SU-DHL-6 (cell line): Measurements from ENCODE around the gene FSHR.

Experiments used
- H2AFZ ChIP-seq: fragments of 200-600 bp; sonication (generic); 2 replicates; pipeline ENCODE4 v1.6.1; 2014; ENCODE audit warnings: low read depth, mild to moderate bottlenecking, moderate library complexity, mixed read lengths, antibody characterized with exemption, low read length; ENCODE audit not compliant: severe bottlenecking
- H3F3A ChIP-seq: fragments of 200-600 bp; shearing (Covaris generic); 2 replicates; pipeline ENCODE4 v1.6.0; 2016; ENCODE audit warnings: antibody characterized with exemption, mild to moderate bottlenecking; ENCODE audit not compliant: insufficient read depth
- H3K27ac ChIP-seq: fragments of 200-600 bp; sonication (generic); 2 replicates; pipeline ENCODE4 v1.5.1; 2016; ENCODE audit warnings: low read depth, mild to moderate bottlenecking, low read length, moderate library complexity, mixed read lengths
- H3K27me3 ChIP-seq: fragments of 200-600 bp; sonication (generic), shearing (Covaris generic); 2 replicates; pipeline ENCODE4 v1.6.0; 2014; ENCODE audit warnings: mild to moderate bottlenecking, low read length
- H3K36me3 ChIP-seq: fragments of 200-600 bp; sonication (generic); 2 replicates; pipeline ENCODE4 v1.6.1; 2014; ENCODE audit warnings: mild to moderate bottlenecking, low read length, mixed read lengths
- H3K4me2 ChIP-seq: fragments of 300-600, 200-600 bp; shearing (Covaris generic), sonication (generic); 2 replicates; pipeline ENCODE4 v1.6.0; 2014; ENCODE audit warnings: low read length, low read depth, mild to moderate bottlenecking; ENCODE audit not compliant: poor library complexity, severe bottlenecking
- H3K4me3 ChIP-seq: fragments of 200-600 bp; sonication (generic); 2 replicates; pipeline ENCODE4 v1.5.1; 2014; ENCODE audit warnings: antibody characterized with exemption, low read length, mild to moderate bottlenecking, mixed read lengths; ENCODE audit not compliant: insufficient read depth, poor library complexity, severe bottlenecking
- H3K79me2 ChIP-seq: fragments of 200-600 bp; sonication (generic); 2 replicates; pipeline ENCODE4 v1.6.1; 2014; ENCODE audit warnings: mild to moderate bottlenecking, low read length, moderate library complexity; ENCODE audit not compliant: insufficient read depth
- H3K9ac ChIP-seq: fragments of 200-600 bp; sonication (generic); 2 replicates; pipeline ENCODE4 v1.7.0; 2014; ENCODE audit warnings: mild to moderate bottlenecking, low read length
- H3K9me2 ChIP-seq: fragments of 200-600 bp; sonication (generic); replicated peaks from 2 replicates; pipeline ENCODE4 v1.6.1; 2014; ENCODE audit warnings: low read length; ENCODE audit not compliant: insufficient read depth
- H3K9me3 ChIP-seq: fragments of 200-600 bp; sonication (generic); 2 replicates; pipeline ENCODE4 v1.6.1; 2014; ENCODE audit warnings: low read length, mixed read lengths; ENCODE audit not compliant: insufficient read depth
- H4K20me1 ChIP-seq: fragments of 200-600 bp; sonication (generic); 2 replicates; pipeline ENCODE4 v1.6.1; 2014; ENCODE audit warnings: low read depth, mild to moderate bottlenecking, antibody characterized with exemption, low read length, moderate library complexity, mixed read lengths
- CTCF ChIP-seq: fragments of 200-600 bp; sonication (generic); IDR thresholded peaks from one replicate; pipeline ENCODE4 v1.5.1; 2017; ENCODE audit warnings: antibody characterized with exemption, mild to moderate bottlenecking, low read length, moderate library complexity; ENCODE audit not compliant: insufficient read depth, poor library complexity, severe bottlenecking
- EZH2phosphoT487 ChIP-seq: fragments of 200-600 bp; sonication (generic), shearing (Covaris generic); conservative IDR thresholded peaks from 2 replicates; pipeline ENCODE4 v1.6.1; 2018; ENCODE audit warnings: mild to moderate bottlenecking, antibody characterized with exemption, low read length, moderate library complexity, mixed read lengths

The FSHR gene

GRCh38 chr2:48980846-48981245, 173.5 kb downstream of the FSHR start:
- Histone ChIP-seq H3K4me2 (no peak overlapping the region), H3K27ac (no peak overlapping the region), H2AFZ (no peak overlapping the region), H4K20me1 (no peaks in the 10 kb centered on the region), H3K36me3 (no peaks in the 10 kb centered on the region), H3F3A (no peaks in the 10 kb centered on the region), H3K27me3 (no peaks in the 10 kb centered on the region), H3K9me3 (no peaks in the 10 kb centered on the region), H3K4me3 (no peak overlapping the region), H3K9ac (no peak overlapping the region), H3K9me2 (no peaks in the 10 kb centered on the region), H3K79me2 (no peaks in the 10 kb centered on the region)
- TF ChIP-seq CTCF (no peak), EZH2phosphoT487 (no peak)

- no peak overlapping the region for H3K9ac ChIP-seq
- no peak overlapping the region for H2AFZ ChIP-seq
- H3K9me3 ChIP-seq, result no peaks in the 10 kb centered on the region
- no peak for TF ChIP-seq EZH2phosphoT487
- no peak for TF ChIP-seq CTCF
- no peak overlapping the region for H3K4me3 ChIP-seq
- no peak overlapping the region for H3K4me2 ChIP-seq
- H4K20me1 ChIP-seq, result no peaks in the 10 kb centered on the region
- no peaks in the 10 kb centered on the region for H3K79me2 ChIP-seq
- no peaks in the 10 kb centered on the region for H3F3A ChIP-seq
- H3K27me3 ChIP-seq, result no peaks in the 10 kb centered on the region
- no peaks in the 10 kb centered on the region for H3K36me3 ChIP-seq
- no peak overlapping the region for H3K27ac ChIP-seq
- no peaks in the 10 kb centered on the region for H3K9me2 ChIP-seq
These were observed 174.6 kb downstream of the FSHR start for GRCh38 chr2:48979691-48980090.

- Histone ChIP-seq H3K9me2 (no peaks in the 10 kb centered on the region), H3K9me3 (no peaks in the 10 kb centered on the region), H3K4me3 (no peak overlapping the region), H3K9ac (no peak overlapping the region), H3K36me3 (no peaks in the 10 kb centered on the region), H3K27me3 (no peaks in the 10 kb centered on the region), H2AFZ (no peak overlapping the region), H3F3A (no peaks in the 10 kb centered on the region), H3K27ac (no peak overlapping the region), H3K79me2 (no peaks in the 10 kb centered on the region), H3K4me2 (no peak overlapping the region), H4K20me1 (no peaks in the 10 kb centered on the region)
- TF ChIP-seq EZH2phosphoT487 (no peak), CTCF (no peak)
These were observed 176.2 kb downstream of the FSHR start for GRCh38 chr2:48978131-48978530.
